HL-60 (cell line): ENCODE results near the gene FAM98C.

Experiments used
- GABPA ChIP-seq: IDR thresholded peaks from 2 replicates; pipeline ENCODE4 v1.6.1; 2012; ENCODE audit warnings: low read depth
- POLR2AphosphoS5 ChIP-seq: IDR thresholded peaks from 2 replicates; pipeline ENCODE4 v1.6.1; 2012; ENCODE audit warnings: low read depth
- SPI1 ChIP-seq: IDR thresholded peaks from 2 replicates; pipeline ENCODE4 v1.6.1; 2012; ENCODE audit warnings: low read depth, mild to moderate bottlenecking, borderline replicate concordance
- TF ChIP-seq, protein P1 (sequence below): IDR thresholded peaks from one replicate; pipeline ENCODE4 v1.5.1; 2011; ENCODE audit warnings: low read length, control low read depth, inconsistent platforms; ENCODE audit not compliant: insufficient read depth
- TF ChIP-seq, protein P2 (sequence below): IDR thresholded peaks from 2 replicates; pipeline ENCODE4 v1.6.1; 2012; ENCODE audit warnings: low read depth; ENCODE audit not compliant: insufficient replicate concordance

GRCh38 chr19:38362076-38362945, 40.6 kb upstream of the FAM98C start:
- TF ChIP-seq, protein P1, sequence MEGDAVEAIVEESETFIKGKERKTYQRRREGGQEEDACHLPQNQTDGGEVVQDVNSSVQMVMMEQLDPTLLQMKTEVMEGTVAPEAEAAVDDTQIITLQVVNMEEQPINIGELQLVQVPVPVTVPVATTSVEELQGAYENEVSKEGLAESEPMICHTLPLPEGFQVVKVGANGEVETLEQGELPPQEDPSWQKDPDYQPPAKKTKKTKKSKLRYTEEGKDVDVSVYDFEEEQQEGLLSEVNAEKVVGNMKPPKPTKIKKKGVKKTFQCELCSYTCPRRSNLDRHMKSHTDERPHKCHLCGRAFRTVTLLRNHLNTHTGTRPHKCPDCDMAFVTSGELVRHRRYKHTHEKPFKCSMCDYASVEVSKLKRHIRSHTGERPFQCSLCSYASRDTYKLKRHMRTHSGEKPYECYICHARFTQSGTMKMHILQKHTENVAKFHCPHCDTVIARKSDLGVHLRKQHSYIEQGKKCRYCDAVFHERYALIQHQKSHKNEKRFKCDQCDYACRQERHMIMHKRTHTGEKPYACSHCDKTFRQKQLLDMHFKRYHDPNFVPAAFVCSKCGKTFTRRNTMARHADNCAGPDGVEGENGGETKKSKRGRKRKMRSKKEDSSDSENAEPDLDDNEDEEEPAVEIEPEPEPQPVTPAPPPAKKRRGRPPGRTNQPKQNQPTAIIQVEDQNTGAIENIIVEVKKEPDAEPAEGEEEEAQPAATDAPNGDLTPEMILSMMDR, result no peak
- TF ChIP-seq, protein P2, sequence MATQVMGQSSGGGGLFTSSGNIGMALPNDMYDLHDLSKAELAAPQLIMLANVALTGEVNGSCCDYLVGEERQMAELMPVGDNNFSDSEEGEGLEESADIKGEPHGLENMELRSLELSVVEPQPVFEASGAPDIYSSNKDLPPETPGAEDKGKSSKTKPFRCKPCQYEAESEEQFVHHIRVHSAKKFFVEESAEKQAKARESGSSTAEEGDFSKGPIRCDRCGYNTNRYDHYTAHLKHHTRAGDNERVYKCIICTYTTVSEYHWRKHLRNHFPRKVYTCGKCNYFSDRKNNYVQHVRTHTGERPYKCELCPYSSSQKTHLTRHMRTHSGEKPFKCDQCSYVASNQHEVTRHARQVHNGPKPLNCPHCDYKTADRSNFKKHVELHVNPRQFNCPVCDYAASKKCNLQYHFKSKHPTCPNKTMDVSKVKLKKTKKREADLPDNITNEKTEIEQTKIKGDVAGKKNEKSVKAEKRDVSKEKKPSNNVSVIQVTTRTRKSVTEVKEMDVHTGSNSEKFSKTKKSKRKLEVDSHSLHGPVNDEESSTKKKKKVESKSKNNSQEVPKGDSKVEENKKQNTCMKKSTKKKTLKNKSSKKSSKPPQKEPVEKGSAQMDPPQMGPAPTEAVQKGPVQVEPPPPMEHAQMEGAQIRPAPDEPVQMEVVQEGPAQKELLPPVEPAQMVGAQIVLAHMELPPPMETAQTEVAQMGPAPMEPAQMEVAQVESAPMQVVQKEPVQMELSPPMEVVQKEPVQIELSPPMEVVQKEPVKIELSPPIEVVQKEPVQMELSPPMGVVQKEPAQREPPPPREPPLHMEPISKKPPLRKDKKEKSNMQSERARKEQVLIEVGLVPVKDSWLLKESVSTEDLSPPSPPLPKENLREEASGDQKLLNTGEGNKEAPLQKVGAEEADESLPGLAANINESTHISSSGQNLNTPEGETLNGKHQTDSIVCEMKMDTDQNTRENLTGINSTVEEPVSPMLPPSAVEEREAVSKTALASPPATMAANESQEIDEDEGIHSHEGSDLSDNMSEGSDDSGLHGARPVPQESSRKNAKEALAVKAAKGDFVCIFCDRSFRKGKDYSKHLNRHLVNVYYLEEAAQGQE, result no peak
- TF ChIP-seq GABPA (no peak), SPI1 (no peak), POLR2AphosphoS5 (no peak)
